Measurements from ENCODE around the gene THEM5.
"Not testable (repeated sequence)": the region's sequence is repeated elsewhere in the genome, so short reads cannot be mapped to it uniquely, and the experiment has no call there.

THEM5 gene

GRCh38 chr1:151853411-151853943, at the start of gene THEM5:
TSS of gene THEM5 (minus strand) at chr1:151853712. CDS start at chr1:151853565, 147 bp downstream.
- no peak for DNase-seq (ENCODE audit: low read depth)

GRCh38 chr1:151902858-151903257, 49.3 kb upstream of the THEM5 start:
- DNase-seq (ENCODE audit: low read depth) = no peak

GRCh38 chr1:151900804-151901203, 47.3 kb upstream of the THEM5 start:
- not testable (repeated sequence) for DNase-seq (ENCODE audit: low read depth)

- DNase-seq (ENCODE audit: low read depth) = peak; percentile 58
Observed at GRCh38 chr1:151898519-151898991, 45.0 kb upstream of the THEM5 start.

- no peak for DNase-seq (ENCODE audit: low read depth)
Observed at GRCh38 chr1:151897991-151898431, 44.5 kb upstream of the THEM5 start.

- DNase-seq (ENCODE audit: low read depth) = no peak
Observed at GRCh38 chr1:151893176-151893924, 39.8 kb upstream of the THEM5 start.

- no peak for DNase-seq (ENCODE audit: low read depth)
Observed at GRCh38 chr1:151892190-151892589, 38.7 kb upstream of the THEM5 start.

- DNase-seq (ENCODE audit: low read depth) = no peak
Observed at GRCh38 chr1:151891512-151891911, 38.0 kb upstream of the THEM5 start.

- DNase-seq (ENCODE audit: low read depth) = no peak
Observed at GRCh38 chr1:151888972-151889570, 35.6 kb upstream of the THEM5 start.

GRCh38 chr1:151887028-151887427, 33.5 kb upstream of the THEM5 start:
- DNase-seq (ENCODE audit: low read depth) = no peak

- DNase-seq (ENCODE audit: low read depth) = no peak
Observed at GRCh38 chr1:151885479-151885878, 32.0 kb upstream of the THEM5 start.

- not testable (repeated sequence) for DNase-seq (ENCODE audit: low read depth)
Observed at GRCh38 chr1:151884879-151885278, 31.4 kb upstream of the THEM5 start.

- not testable (repeated sequence) for DNase-seq (ENCODE audit: low read depth)
Observed at GRCh38 chr1:151884445-151884844, 30.9 kb upstream of the THEM5 start.

GRCh38 chr1:151883898-151884297, 30.4 kb upstream of the THEM5 start:
- DNase-seq (ENCODE audit: low read depth) = not testable (repeated sequence)

- not testable (repeated sequence) for DNase-seq (ENCODE audit: low read depth)
Observed at GRCh38 chr1:151882918-151883317, 29.4 kb upstream of the THEM5 start.

GRCh38 chr1:151882466-151882865, 29.0 kb upstream of the THEM5 start:
- no peak for DNase-seq (ENCODE audit: low read depth)

GRCh38 chr1:151881479-151881878, 28.0 kb upstream of the THEM5 start:
- DNase-seq (ENCODE audit: low read depth) = no peak

GRCh38 chr1:151875419-151876097, 22.0 kb upstream of the THEM5 start:
- no peak for DNase-seq (ENCODE audit: low read depth)

GRCh38 chr1:151872776-151873175, 19.3 kb upstream of the THEM5 start:
- not testable (repeated sequence) for DNase-seq (ENCODE audit: low read depth)

- no peak for DNase-seq (ENCODE audit: low read depth)
Observed at GRCh38 chr1:151871284-151872030, 17.9 kb upstream of the THEM5 start.

GRCh38 chr1:151868486-151868885, 15.0 kb upstream of the THEM5 start:
- DNase-seq (ENCODE audit: low read depth) = no peak
